Pulmonary artery endothelial cell (primary cell): ENCODE measurements around the gene ZBTB7A. TPM values are rescaled to one million over a fixed set of nuclear protein-coding genes. Genes with fewer than 3 reads are reported as not detected.

Source experiments
- DNase-seq: peaks from one replicate; pipeline ENCODE4 v3.0.0-alpha.2; 2011; ENCODE audit warnings: low read depth, low spot score
- total RNA-seq: library from RNA; depleted of rRNA; stranded (reverse); fragments of >200 nt; gene quantifications from 2 replicates; pipeline ENCODE4 v1.2.3, GENCODE V29; 2014

ZBTB7A gene
- total RNA-seq, 1 donor from 2014 or later: 12.5 TPM

DNA sequence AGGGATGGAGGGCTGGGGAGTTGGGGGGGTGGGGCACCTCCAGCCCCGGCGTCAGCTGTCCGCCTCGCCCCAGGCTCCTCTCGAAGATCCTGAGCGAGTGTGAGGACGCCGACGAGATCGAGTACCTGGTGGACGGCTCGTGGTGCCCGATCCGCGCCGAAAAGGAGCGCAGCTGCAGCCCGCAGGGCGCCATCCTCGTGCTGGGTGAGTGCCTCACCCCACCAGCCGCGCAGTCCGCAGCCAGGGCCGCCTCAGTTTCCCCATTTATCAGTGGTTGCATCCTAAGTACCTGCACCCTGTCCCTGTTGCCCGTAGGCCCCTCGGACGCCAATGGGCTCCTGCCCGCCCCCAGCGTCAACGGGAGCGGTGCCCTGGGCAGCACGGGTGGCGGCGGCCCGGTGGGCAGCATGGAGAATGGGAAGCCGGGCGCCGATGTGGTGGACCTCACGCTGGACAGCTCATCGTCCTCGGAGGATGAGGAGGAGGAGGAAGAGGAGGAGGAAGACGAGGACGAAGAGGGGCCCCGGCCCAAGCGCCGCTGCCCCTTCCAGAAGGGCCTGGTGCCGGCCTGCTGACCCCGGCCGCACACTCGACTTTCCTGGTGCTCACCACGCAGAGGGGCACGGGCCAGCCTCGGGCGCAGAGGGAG lies 29.3 kb downstream of the ZBTB7A start:
- DNase-seq: no peak

DNA sequence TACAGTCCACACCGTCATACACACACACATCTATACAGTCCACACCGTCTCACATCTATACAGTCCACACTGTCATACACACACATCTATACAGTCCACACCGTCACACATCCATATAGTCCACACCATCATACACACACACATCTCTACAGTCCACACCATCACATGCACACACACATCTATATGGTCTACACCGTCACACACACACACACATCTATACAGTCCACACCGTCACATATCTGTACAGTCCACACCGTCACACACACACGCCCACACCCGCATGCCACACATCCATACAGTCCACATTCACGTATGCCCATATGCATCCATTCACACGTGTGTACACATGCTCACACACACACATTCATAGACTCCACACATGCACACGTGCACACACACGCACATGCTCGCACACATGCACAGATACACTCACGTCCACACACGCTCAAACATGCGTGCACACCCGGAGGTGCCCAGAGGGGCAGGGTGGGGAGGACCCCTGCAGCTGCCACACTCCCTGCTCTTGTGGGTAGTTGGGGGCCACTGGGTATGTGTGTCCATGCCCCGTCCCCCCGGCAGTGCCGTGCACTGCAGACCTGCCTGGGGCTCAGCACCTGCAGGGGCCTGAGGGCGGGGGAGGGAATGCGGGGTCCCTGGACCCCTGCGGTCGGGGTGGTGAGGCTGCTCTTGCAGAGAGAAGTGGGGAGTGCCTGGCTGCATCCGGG lies 30.0 kb downstream of the ZBTB7A start:
- DNase-seq: no peak

DNA sequence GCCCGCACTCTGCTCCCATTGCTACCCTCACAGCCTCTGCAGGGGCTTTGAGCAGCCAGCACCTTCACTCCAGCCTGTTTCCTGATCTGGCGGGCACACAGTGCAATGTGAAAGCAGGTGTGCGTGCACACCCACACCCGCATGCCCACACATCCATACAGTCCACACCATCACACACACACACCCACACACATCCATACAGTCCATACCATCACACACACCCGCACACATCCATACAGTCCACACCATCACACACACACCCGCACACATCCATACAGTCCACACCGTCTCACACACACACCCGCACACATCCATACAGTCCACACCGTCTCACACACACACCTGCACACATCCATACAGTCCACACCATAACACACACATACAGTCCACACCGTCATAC lies 31.1 kb downstream of the ZBTB7A start:
- DNase-seq: no peak

DNA sequence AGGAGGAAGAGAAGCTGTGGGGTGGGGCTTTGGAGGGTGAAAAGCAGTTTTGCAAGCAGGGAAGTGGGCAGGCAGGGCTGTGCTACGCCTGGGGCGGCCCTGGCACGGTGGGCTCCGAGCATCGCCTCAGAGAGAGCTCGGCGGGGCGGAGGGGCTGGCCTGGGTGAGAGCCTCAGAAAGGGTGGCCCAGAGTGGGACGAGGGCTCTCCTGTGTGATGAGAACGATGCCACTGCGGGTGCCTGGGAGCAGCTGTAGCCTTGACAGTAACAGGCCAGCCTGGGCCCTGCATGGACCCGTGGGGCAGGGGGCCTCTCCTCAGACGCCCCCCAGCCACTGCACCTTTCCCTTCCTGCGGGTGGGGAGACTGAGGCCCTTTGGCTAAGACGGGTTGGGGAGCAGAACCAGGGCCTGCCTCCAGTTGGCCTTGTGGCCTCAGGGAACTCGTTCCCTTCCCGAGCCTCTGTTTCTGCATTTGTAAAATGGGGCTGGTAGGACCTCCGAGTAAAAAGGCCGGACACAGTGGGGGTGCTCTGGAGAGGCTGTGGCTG lies 31.6 kb downstream of the ZBTB7A start:
- no peak for DNase-seq

DNA sequence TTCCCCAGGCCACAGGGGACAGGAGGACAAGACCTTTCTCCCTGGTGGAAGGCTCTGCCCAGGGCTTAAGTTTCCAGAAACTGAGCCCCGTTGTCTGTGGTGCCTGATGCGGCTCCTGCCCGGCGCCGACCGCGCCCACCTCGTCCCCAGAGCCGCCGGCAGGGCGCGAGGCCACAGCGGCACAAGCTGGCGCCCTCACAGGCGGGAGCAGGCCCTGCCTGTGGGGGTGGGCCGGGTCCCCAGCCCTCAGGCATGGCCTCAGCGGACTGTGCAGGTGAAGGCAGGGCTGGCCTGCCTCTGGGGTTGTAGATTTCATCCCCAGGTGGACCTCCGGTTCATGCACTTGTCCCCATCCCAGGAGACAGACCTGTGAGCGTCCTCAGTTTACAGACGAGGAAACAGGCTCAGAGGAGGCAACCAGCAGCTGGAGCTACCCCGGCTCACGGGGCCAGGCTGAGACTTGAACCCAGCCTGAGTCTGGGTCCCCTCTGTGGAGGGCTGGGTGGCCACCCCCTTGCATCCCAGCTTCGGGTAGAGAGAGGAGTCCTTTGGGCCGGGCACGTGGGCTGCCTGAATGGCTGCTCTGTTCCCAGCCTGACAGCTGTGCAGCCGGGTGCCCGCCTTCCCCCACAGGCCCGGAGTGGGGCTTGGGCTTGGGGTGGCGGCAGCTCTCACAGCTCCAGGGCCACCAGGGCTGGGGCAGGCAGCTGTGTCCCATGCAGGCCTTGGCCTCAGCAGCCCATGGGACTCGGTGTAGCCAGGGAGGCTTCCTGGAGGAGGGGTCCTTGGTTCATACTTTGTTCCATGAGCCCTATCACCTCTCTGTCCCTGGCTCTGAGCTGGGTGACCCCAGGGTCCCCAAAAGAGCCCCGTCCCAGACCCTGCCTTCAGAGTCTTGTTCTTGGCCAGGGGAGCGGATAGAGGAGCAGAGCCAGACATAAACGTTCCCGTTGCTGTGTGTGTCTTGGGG lies 32.4 kb downstream of the ZBTB7A start:
- no peak for DNase-seq

DNA sequence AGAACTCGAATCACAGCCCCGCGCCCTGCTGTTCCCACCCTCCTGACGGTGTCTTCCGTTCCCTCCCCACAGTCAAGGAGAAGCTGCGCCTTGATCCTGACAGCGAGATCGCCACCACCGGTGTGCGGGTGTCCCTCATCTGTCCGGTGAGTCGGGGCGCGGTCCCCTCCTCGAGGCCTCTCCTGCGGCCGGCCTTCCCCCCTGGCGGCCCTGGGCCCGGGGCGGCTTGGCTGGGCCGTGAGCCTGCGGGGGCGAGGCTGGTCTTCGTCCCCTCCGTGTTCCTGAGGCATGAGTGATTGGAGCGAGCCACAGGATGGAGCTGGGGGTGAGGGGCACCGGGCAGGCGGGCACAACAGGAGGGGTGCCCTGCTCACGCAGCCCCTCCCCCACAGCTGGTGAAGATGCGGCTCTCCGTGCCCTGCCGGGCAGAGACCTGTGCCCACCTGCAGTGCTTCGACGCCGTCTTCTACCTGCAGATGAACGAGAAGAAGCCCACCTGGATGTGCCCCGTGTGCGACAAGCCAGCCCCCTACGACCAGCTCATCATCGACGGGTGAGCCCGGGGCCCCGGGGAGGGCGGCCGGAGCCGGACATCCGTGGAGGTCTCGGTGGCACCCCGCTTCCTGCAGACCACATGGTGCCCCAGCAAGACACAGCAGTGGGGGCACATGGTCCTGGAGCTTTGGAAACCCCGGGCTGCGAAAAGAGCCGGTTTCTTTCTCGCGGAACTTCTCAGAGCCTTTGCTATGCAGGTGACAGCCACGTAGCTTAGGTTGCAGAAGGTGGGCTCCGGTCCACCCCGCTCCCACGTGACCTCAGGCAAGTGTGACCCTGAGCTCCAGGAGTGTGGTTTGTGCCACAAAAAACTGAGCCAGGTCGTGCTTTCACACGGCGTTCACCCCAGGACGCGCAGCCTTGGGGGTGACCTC lies 33.4 kb downstream of the ZBTB7A start:
- DNase-seq: no peak

DNA sequence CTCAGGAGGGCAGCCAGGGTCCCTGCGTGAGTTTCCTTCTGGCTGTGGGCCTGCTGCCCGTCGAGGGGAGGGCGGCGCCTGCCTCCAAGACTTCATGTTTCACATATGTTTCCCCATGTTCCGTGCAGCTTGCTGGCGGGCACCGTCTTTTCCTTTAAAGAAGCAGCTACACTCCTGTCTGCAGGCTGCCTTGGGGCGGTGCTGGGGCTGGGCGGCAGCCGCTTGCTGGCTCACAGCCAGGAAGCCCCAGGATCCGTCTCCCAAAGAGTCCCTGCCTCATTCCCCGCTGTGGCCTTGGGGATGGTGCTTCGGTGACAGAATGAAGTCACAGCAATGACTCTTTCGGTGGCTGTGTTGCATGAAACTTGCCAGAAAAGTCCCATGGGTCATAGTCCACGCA lies 34.3 kb downstream of the ZBTB7A start:
- DNase-seq: no peak

DNA sequence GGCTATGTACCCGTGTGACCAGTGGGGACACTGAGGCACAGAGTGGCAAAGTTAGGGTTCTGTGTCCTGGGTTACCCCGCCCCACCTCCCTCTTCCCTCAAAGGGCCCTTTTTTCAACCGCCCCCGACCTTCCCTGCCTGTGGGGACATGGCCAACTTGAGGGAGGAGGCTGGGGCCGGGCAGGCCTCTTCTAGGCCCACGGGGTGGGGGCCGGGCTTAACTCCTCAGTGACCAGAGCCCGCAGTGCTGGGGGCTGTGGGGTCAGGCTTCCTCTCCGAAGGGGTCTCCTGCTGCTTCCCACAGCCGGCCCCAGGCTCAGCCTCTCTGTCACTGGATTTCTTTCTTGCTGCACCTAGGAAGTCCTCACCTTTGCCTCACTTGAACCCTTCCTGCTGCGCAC lies 35.3 kb downstream of the ZBTB7A start:
- no peak for DNase-seq

DNA sequence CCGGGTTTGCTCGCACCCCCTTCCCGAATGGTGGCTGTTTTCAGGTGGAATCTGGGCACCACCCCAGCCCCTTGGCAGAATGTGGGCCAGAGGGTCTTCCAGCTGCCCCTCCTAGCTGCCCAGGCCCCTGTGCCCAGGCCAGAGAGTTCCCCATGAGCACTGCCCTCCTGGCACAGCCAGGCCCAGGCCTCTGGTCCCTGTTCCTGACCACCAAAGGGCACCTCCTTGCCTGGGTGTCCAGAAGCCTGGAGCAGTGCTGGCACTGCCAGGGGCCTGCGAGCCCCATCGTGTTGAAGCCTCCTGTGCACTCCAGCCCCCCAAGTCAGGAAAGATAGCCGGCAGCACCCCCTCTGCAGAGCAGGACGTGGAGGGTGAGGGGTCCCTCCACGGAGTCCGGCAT lies 35.7 kb downstream of the ZBTB7A start:
- no peak for DNase-seq

DNA sequence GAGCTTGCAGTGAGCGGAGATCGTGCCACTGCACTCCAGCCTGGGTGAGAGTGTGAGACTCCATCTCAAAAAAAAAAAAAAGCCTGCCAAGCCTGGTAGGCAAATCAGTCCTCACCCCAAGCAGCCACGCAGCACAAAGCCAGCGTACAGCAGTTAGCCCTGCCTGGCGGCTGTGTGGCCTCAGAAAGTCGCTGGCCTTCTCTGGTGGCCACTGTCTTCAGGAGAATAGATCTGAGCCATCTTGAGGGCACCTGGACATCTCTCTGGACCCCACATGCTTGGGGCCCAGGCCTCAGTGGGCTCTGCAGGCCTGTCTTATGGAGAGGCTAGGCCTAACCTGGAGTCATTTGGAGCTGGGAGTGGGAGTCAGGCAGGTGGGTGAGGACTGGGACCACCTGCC lies 36.1 kb downstream of the ZBTB7A start:
- no peak for DNase-seq

DNA sequence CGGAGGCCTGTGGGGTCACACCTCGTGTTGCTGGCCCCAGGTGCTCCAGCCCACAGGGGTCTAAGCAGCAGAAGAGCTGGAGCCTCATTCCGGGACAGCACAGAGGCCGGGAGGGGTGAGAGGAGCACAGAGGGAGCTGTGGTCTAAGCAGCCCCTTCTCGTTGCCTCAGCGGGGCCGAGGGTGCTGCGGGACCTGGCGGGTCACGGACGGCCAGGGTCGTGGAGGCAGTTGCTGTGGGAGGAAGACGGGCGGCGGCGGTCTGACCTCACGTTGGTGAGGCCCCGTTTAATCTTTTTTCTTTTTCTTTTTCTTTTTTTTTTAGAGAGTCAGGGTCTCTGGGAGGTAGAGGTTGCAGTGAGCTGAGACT lies 37.5 kb downstream of the ZBTB7A start:
- DNase-seq: no peak

DNA sequence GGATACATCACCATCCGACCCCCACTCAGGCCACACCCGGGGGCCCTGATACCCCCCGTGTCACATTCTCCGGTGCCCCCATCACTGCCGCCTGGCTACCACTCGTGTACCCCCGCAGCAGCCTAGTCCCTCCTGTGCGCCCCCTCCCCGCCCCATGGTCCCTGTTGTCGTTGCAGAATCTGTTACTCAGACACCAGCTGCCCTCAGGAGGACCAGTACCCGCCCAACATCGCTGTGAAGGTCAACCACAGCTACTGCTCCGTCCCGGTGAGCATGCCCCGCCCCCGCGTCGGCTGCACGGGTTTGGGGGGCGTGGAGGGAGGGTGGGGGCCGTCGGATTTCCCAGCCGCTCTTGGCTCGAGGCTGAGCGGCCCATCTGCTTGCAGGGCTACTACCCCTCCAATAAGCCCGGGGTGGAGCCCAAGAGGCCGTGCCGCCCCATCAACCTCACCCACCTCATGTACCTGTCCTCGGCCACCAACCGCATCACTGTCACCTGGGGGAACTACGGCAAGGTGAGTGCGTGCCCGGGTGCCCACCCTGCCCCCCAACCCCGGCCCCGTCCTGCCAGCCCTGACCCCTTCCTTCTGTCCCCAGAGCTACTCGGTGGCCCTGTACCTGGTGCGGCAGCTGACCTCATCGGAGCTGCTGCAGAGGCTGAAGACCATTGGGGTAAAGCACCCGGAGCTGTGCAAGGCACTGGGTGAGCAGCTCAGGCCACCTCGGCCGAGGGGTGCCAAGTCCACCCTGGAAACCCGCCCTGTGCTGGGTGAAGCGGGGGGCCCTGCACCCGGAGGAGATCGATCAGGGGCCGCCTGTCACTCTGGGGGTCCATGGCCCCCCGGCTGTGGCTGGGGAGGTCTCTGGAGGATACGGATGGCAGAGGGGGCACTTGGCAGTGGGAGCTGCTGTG lies 38.1 kb downstream of the ZBTB7A start:
- DNase-seq: no peak

DNA sequence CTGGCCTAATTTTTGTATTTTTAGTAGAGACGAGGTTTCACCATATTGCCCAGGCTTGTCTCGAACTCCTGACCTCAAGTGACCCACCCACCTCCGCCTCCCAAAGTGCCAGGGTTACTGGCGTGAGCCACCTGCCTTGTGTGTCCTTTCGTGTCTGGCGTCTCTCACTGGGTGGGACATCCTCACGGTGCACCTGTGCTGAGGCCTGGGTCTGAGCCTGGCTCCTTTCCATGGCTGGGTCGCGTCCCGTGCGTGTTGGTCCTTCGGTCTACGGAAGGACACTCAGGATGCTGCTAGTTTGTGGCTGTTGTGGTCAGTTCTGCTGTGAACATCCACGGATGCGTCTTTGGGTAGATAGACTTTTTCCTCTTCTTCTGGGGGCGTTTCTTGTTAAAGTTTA lies 39.6 kb downstream of the ZBTB7A start:
- DNase-seq: no peak

DNA sequence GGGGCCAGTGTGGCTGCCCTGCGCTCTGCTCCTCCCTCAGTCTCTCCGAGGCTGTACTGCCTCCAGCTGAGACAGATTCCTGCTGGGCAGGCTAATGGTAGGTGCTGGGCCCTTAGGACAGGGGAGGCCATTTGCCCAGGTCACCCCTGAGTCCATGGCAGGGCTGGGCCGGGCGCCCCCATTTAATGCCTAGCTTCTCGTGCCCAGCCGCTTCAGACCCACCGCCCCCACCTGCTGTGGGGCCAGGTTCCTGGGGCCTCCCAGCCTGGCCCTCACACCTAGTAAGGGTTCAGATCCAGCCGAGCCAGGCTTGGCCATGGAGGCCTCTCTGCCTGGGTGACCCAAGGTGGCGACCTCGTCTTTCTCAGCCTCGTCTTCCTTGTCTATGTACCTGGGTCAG lies 41.4 kb downstream of the ZBTB7A start:
- DNase-seq: no peak

DNA sequence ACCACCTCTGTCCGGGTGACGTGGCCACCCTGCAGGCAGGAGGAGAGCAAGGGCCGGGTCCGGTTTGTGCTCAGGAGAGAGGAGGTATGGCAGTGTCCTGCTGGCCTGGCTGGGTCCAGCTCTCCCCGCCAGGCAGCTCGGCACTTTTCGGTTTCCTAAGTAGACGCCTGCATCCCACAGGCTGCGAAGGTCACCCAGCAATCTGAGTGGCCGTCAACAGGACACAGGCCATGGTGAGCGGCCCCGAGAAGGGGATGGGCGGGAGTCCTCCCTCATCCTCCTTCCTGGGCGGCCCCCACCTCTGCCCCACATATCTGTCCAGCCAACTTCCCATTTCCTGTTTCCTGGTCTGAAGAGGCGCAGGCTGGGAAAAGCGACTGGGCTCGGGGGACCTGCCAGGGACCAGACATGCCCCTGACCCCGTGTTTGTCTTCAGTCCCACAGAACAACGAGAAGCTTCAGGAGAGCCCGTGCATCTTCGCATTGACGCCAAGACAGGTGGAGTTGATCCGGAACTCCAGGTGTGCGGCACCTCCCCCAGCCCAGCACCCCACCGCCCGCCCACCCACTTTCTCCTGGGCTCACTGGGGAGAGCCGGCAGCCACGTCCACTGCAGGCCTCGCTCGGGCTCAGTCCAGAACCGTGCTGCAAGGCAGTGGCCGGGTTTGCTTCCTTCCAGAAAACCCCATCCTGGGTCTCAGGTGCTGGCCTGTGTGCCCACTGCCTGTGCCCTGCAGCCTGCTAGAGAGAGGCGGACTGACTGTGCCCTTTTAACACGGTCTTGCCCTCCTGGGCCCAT lies 42.9 kb downstream of the ZBTB7A start:
- DNase-seq: no peak

DNA sequence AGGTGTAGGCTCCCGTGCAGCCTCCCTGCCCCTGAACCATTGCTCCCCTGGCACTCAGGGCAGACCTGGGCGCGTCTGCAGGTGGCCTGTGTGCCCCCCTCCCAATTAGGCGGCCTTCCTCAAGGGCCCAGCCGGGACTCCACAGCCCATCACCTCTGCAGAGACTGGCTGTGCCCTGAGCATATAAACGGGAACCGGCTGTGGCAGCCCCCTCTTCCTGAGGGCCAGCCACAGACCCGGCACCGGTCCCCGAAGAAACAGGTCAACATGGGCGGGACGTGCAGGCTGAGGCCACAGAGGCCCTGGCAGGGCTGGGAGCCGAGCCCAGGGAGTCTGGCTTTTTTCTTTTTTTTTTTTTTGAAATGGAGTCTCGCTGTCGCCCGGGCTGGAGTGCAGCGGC lies 47.1 kb downstream of the ZBTB7A start:
- DNase-seq: no peak

DNA sequence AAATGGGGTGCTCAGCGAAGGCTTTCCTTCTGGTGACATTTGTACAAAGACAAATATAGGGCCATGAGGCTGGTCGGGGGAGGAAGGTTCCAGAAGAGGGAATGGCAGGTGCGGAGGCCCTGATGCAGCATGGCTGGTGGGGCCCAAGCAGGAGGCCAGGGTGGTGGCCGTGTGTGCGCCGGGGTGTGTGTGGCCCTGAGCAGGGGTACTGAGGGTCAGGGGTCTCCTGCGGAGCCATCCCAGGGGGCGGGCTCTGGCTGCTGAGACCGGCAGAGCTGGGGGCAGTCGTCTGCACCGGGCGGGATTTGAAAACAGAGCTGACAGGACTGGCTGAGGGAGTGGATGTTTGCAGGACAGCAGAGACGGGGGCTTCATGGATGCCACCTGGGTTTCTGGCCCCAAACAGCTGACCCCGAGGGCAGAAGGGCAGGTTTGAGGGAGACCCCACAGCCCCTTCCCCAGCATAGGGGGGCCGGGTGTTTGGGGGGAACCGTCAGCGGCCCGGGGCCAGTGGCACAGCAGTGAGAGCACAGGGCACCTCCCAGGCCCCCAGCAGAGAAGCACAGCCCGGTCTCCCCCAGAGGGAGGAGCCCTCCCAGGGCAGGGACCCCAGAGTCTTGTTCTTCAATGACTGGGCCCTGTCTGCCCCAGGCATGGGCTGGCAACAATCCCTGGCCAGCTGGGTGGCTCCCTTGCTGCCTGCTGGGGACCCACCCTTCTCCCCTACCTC lies 47.8 kb downstream of the ZBTB7A start:
- no peak for DNase-seq

DNA sequence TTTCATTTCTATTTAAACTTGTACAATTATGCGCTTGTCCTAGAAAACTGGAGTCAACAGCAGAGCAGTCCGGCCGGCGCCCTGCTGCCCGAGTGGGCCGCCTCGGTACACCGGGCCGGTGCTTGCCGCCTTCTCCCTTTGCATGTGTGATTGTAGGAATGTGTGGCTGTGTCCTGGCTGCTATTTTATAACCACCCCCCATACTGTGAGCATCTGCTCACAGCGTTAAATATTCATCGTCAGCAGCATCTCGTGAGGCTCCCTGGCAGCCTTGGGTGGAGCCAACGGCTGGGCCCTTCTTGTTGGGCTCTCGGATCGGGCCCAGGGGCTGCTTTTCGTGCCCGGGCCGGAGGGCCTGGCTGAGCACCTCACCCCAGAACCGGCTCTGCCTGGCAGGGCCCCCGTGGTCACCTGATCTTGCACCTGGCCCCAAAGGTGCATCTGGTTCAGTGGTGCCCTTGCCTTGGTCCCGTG lies 48.5 kb downstream of the ZBTB7A start:
- DNase-seq: no peak
